ENCODE results near the gene COLGALT1.
"Not testable (repeated sequence)": the region's sequence is repeated elsewhere in the genome, so short reads cannot be mapped to it uniquely, and the experiment has no call there.

Gene COLGALT1

DNA sequence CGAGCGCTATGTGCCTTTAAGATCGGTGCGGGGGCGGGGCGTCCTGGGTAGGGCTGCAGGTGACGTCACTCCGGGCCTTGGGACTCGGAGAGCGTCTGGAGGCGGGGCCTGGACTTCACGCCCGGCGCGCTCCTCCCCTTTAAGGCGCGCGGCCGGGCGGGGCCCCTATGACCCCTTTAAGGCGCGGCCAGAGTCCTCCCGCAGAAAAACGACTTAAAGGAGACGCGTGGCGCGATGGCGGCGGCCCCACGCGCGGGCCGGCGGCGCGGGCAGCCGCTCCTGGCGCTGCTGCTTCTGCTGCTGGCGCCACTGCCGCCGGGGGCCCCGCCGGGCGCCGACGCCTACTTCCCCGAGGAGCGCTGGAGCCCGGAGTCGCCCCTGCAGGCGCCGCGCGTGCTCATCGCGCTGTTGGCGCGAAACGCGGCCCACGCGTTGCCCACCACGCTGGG is at the start of gene COLGALT1:
Gene COLGALT1, plus strand, starts transcription at position 170 of the 449 bp plus-strand sequence. Its CDS starts 65 bp downstream, at position 235.
- DNase-seq, result peak; percentile 100
- ATAC-seq, result peak; percentile 96

DNA sequence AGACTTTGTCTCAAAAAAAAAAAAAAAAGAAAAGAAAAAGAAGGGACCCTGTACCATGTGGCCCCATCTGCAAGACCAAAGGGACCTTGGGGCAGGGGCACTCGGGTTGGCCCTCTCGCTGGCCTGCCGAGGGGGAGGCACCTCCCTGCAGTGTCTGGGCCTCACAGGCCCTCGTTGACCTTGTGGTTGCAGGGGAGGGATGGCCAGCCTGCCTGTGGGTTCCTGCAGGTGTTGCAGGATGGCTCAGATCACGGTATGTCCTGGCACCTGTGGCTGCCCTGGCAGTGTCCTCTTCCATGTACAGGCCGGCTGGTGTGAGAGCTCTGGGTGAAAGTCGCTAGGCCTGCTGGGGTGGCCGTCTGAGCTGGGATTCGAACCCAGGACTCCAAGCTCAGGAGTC is 48.7 kb upstream of the COLGALT1 start:
- no peak for DNase-seq
- no peak for ATAC-seq

DNA sequence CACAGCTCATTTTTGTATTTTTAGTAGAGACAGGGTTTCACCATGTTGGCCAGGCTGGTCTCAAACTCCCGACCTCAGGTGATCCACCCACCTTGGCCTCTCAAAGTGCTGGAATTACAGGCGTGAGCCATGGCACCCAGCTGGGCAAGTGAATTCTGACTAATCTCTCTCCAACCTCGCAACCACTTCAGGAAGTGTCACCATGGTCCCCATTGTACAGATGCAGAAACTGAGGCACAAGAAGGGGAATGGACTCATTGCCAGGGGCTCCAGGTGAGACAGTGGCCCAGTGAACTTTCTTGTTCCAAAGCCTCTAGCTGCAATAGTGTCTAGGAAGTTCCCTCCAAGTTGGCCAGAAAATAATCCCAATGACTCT is 46.9 kb upstream of the COLGALT1 start:
- not testable (repeated sequence) for ATAC-seq, DNase-seq

DNA sequence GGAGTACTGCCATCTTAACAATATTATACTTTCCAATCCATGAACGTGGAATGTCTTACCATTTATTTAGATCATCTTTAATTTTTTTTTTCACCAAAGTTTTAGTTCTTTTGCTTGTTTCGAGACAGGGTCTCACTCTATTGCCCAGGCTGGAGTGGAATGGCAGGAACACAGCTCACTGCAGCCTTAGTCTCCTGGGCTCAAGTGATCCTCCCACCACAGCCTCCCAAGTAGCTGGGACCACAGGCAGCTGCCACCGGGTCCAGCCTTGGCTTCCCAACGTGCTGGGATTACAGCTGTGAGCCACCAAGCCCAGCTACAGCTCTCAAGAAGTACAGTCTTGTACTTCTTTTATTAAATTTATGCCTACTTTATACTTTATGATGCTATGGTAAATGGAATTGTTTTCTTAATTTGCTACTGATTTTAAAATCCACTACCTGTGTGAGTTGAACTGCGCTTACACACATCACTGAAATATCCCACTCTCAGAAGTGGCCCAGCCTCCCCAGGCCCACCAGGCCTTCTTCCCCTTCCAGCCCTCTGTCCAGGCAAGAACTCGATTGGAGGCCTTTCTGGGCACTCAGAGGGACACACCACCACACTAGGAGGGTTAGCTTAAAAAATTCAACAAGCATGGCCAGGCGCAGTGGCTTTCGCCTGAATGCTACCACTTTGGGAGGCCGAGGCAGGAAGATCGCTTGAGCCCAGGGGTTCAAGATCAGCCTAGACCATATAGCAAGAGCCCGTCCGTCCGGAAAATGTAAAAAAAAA is 45.0 kb upstream of the COLGALT1 start:
- DNase-seq (no peak), ATAC-seq (no peak)

DNA sequence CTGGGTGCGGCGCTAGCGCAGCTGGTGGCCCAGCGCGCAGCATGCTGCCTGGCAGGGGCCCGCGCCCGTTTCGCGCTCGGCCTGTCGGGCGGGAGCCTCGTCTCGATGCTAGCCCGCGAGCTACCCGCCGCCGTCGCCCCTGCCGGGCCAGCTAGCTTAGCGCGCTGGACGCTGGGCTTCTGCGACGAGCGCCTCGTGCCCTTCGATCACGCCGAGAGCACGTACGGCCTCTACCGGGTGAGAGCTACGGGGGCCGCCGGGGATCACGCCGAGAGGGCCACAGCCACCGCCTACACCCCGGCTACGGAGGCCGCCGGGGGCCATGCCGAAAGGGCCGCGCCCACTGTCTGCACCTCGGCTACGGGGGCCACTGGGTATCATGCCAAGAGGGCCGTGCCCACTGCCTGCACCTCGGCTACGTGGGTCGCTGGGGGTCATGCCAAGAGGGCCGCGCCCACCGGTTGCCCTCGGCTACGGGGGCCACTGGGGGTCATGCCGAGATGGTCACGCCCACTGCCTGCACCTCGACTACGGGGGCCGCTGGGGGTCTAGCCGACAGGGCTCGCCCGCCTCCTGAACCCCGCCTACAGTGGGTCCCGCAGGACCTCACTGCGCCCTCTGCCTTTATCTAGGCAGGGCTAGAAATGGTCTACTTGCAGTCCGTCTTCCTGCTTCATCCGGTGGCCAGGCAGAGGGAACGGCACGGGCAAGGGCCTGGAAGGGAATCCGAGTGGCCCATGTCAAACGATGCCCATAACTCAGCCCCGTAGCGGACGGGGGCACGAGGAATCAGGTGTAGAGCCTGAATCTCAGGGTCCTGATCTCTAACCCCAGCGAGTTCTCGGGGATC is 43.5 kb upstream of the COLGALT1 start:
- ATAC-seq (peak; percentile 73), DNase-seq (peak; percentile 90)

DNA sequence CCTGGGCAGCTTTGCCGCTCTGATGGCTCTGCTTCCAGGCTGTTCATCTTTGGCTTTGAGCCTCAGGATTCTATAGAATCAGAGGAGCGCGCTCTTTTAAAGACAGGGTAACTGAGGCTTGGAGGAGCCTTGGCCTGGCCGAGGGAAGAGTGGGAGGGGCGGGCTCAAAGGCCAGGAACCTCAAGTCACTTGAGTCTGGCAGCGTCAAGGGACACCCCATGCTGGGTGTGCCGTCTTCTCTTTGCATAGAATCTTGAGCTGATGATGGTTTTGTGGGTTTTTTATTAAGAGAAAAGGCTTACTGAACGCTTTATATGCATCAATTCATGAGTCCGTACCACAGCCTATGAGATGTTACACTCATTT is 42.9 kb upstream of the COLGALT1 start:
- no peak for DNase-seq

DNA sequence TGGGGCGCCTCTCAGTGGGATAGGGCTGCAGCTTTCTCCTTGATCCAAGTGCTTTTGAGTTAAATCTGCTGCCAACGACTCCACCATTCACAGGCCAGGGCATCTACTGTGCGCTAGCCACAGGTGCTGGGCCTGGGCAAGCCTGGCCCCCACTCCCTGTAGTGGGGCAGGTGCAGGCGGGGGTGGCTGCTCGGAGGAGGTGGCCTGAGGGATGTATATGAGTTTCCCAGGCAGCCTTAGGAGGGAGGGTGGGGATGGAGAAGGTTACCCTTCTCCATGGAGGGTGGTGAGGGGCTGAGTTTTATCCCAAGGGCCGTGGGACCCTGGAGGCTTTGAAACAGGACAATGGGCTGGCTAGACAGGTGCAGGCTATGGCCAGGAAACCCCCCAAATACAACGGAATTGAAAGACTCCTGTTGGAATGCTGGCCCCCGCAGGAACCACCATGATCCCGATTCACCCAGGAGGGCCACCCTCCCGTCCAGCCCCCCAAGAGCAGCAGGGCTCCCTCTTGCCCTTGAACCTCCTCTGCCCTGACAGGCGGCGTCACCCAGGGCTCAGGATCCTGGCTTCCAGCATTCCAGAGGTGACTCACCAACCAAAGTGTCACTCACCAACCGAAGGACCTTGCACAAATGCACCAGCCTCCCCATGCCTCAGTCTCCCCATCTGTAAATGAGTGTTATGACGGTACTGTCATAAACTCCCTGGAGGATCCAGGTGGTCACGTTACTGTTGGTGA is 39.9 kb upstream of the COLGALT1 start:
- DNase-seq (no peak), ATAC-seq (no peak)

More for the DNA sequence above, 42.9 kb upstream of the COLGALT1 start:
- no peak for ATAC-seq

DNA sequence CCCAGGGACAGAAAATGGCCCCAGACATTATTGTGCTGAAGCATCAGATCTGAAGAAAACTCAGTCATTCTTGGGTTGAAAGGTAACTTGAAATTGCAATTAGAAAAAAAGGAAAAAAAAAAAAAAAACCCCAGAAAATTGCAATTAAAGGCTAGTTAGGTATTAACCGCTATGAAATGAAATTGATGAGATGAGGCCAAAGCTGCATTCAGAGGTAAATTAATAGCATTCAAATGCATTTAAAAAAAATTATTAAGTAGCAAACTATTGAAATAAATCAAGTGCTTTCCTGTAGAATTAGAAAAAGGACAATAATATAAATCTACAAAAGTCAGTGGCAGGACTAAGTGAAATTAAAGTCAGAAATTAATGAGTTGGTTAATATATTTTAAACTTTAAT is 37.6 kb upstream of the COLGALT1 start:
- no peak for ATAC-seq
- no peak for DNase-seq

DNA sequence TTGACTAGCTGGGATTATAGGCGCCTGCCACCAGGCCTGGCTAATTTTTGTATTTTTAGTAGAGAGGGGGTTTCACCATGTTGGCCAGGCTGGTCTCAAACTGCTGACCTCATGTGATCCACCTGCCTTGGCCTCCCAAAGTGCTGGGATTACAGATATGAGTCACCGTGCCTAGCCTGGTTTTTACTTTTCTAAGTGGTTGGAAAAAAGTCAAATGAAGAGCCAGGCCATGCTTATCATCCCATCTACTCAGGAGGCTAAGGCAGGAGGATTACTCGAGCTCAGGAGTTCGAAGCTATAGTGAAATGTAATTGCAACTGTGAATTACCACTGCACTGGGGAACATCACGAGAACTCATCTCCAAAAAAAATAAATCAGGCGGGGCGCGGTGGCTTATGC is 36.8 kb upstream of the COLGALT1 start:
- not testable (repeated sequence) for DNase-seq

DNA sequence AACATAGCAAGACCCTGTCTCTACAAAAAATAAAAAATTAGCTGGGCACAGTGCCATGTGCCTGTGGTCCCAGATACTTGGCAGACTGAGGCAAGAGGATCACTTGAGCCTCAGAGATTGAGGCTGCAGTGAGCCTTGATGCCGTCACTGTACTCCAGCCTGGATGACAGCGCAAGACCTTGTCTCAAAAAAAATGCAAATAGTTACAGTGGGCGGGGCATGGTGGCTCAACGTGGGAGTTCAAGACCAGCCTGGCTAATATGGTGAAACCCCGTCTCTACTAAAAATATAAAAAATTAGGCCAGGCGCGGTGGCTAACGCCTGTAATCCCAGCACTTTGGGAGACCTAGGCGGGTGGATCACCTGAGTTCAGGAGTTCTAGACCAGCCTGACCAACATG is 35.5 kb upstream of the COLGALT1 start:
- ATAC-seq (no peak), DNase-seq (no peak)

More for the DNA sequence above, 36.8 kb upstream of the COLGALT1 start:
- ATAC-seq, result not testable (repeated sequence)

DNA sequence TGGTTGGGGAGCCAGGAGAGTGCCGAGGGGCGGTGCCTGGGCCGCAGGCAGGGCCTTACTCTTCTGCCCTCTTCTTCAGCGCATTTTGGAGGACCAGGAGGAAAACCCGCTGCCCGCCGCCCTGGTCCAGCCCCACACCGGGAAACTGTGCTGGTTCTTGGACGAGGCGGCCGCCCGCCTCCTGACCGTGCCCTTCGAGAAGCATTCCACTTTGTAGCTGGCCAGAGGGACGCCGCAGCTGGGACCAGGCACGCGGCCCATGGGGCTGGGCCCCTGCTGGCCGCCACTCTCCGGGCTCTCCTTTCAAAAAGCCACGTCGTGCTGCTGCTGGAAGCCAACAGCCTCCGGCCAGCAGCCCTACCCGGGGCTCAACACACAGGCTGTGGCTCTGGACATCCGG is 34.6 kb upstream of the COLGALT1 start:
- no peak for ATAC-seq

DNA sequence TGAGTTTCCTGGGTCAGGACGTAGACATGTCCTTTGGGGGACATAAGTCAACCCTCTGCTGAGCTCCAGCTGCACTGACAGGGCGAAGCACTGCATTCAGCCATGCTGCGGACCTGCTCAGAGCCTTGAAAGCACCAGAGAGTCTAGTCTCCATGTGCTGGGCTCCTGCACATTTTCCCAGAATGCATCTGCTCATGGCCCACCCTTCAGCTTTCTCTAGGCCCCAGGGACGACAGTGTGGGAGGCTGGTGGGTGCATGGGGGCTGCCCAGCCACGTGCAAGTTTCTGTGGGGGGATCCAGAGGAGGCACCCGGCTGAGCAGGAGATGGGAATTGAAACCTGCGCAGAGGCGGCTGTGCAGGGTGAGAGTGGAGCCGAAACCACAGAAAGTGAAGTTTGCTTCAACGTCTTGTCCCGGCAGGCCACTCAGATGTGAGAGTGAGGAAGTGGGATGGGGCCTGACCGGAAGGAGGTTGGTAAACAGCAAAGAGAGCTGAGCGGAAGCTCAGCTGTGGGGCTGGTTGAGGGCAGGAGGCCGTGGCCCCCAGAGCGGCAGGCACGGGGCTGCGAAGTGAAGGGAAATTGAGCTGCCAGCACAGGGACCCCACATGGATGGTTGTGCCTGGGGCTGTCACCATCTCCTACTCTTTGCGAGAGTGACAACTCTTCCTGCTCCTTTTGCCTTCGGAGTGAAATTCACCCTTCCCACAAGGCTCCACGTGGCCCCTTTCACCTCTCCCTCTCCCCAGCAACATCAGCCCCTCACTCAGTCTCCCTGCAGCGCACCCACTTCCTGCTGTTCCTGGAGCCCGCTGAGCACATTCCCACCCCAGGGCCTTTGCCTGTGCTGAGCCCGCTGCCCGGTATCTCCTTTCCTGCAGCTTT is 32.2 kb upstream of the COLGALT1 start:
- peak; percentile 80 for ATAC-seq
- peak; percentile 78 for DNase-seq

More for the DNA sequence above, 34.6 kb upstream of the COLGALT1 start:
- no peak for DNase-seq

DNA sequence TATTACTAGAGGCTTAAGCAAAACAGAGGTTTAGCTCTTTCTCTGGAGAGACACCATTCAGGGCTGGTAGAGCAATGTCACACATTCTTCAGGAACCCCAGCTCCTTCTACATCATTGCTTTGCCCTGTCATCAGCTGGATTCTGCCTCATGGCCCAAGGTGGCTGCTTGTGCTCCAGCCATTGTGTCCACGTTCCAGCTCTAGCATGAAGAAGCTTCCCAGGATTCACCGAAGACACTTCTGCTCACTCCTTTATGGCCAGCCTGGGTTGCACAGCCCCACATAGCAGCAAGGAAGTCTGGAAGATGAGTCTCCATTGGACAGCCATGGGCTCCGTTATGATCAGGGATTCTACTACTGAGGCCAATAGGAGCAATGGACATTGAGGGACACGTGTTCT is 30.8 kb upstream of the COLGALT1 start:
- DNase-seq, result no peak

DNA sequence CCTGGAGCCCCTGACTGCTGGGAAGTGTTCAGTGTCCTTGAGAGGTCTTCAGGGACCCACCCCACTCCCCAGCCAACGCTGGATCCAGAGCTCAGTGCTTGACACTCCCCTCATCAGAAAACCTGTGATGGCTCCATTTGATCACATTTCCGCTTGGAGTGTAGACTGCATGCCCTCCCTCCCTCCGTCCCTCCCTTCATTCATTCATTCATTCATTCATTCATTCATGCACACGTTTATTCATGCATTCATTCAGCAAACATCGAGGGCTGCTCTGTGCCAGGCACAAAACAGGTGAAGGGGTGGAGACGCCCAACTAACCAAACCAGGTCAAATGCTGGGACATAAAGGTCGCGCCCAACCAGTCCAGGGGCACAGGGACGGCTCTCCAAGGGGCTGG is 30.3 kb upstream of the COLGALT1 start:
- ATAC-seq (no peak), DNase-seq (no peak)

More for the DNA sequence above, 30.8 kb upstream of the COLGALT1 start:
- no peak for ATAC-seq

DNA sequence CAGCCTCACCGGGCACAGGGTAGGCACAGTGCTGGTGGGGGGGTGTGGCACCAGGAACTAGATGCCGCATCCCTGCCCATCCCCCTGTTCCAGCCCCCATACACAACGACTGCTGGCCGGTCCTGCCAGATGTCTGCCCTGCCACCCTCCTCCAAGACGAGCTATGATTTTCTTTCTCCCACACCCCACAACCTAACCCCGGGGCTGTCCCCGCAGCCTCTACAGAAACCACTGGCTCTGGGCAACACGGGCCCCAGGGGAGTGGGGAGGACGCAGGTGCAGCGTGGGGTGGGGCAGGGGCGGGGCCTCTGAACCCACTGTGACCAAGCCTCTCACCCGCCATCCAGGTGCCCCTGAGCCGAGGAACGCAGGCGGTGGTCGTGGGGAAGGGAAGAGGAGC is 28.5 kb upstream of the COLGALT1 start:
- ATAC-seq (peak; percentile 37), DNase-seq (peak; percentile 59)

DNA sequence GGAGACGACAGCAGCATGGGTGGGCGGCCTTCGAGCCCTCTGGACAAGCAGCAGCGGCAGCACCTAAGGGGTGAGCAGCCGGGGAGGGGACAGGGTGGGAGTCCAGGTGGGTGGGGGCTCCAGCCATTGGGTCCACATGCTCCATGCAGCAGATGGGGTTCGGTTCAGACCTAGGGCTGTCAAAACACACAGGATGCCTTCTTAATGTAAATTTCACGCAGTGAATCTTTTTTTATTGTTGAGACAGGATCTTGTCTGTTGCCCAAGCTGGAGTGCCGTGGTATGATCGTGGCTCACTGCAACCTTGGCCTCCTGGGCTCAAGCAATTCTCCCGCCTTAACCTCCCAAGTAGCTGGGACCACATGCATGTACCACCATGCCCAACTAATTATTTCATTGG is 28.1 kb upstream of the COLGALT1 start:
- no peak for ATAC-seq
- DNase-seq, result no peak

DNA sequence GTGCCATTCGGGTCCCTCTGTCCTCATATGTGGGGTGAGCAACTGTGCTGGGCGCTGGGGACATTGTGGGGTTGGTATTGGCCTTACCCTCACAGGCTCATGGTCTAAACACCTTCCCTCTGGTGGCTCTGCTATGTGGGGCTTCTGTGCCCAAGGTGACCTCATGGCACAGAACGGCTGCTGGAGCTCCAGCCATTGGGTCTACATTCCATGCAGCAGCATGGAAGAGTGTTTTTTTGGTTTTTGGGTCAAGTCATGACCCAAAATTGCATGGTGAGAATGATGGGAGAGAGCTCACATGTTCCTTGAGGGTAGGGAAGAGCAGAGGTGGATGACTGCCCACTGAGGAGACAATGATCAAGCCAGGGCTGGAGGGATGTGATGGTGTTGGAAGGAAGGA is 26.8 kb upstream of the COLGALT1 start:
- DNase-seq (no peak), ATAC-seq (no peak)

DNA sequence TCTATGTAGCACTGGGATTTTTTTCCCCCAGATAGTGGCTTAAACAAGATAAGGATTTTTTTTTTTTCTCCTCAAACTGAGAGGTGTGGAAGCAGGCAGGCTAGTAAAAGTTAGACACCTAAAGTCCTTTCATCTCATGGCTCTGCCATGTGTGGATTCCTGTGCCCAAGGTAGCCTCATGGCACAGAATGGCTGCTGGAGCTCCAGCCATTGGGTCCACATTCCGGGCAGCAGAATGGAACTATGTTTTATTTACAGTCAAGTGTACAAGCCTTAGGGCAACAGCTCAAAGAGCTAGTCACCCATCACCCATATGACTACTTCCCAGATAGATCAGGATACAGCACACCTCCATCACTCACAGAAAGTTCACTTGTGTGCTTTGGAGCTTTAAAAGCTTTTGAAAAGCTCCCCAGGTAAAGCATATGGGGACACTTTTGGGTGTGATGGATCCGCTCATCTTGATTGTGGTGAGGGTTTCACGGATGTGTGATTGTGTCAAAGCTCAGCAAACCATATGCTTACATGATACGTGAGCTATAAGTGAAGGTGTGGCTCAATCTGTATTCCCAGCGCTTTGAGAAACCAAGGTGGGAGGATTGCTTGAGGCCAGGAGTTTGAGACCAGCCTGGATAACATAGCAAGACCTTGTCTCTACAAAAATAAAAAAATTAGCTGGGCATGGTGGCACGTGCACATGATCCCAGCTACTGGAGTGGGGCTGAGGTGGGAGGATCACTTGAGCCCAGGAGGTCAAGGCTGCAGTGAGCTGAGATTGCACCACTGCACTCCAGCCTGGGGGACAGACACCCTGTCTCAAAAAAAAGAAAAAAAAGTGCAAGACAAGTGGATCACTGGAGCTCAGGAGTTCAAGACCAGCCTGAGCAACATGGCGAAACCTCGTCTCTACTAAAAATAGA is 25.9 kb upstream of the COLGALT1 start:
- no peak for ATAC-seq
- no peak for DNase-seq

DNA sequence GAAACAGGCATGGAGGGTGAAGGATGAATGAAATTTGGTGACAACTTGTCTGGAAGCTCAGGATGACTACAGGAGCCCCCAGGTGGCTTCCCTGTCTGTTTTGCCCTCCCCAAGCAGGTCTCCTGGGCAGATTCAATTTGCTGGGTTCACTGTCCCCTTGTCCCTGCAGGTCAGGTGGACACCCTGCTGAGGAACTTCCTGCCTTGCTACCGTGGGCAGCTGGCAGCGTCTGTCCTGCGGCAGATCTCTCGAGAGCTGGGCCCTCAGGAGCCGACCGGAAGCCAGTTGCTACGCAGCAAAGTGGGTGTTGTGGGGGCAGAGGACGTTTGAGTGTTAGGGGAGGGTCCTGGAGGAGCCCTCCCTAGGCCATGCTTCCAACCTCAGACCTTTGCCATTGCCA is 24.9 kb upstream of the COLGALT1 start:
- DNase-seq, result no peak

DNA sequence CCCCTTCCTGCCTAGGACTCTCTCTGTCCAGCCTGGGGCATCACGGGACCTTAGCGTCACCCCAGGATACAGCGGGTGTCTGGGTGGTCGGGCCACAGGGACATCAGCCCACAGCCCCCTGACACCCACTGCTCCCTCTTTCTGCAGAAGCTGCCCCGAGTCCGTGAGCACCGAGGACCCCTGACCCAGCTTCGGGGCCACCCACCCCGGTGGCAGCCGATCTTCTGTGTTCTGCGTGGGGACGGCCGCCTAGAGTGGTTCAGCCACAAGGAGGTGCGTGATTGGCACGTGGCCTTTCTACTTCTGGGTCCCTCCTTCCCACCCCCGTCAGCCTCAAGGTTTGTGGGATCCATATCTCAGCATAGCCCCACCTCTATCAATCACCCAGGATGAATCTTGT is 23.3 kb upstream of the COLGALT1 start:
- ATAC-seq, result no peak
- DNase-seq, result no peak

More for the DNA sequence above, 24.9 kb upstream of the COLGALT1 start:
- no peak for ATAC-seq

All from stimulated activated naive CD8-positive, alpha-beta T cell treated with anti-CD3 and anti-CD28 coated beads, Interleukin-15, Interleukin-2, amounts not matched to agents 100 U/mL and 50 U/mL, for 24 hours (primary cell).